Fibroblast of the aortic adventitia (primary cell): ENCODE data around the gene REXO4. TPM values are rescaled to one million over a fixed set of nuclear protein-coding genes. Genes with fewer than 3 reads are reported as not detected.

ENCODE experiments used
- DNase-seq: peaks from one replicate; pipeline ENCODE4 v3.0.0-alpha.2; 2010; ENCODE audit warnings: low read depth
- H3K4me3 ChIP-seq: 2 replicates; pipeline ENCODE4 v1.5.1; 2011; ENCODE audit warnings: low read depth, mild to moderate bottlenecking, control low read depth, low read length, moderate library complexity
- total RNA-seq: library from RNA; depleted of rRNA; stranded (reverse); fragments of >200 nt; gene quantifications from 2 replicates; pipeline ENCODE4 v1.2.3, GENCODE V29; 2012; ENCODE audit warnings: low replicate concordance
- TF ChIP-seq, protein P1 (sequence below): IDR thresholded peaks from 2 replicates; pipeline ENCODE4 v1.5.1; 2011; ENCODE audit warnings: mild to moderate bottlenecking, low read length, control low read depth, inconsistent platforms; ENCODE audit not compliant: insufficient read depth

Gene REXO4
- total RNA-seq, 1 donor, result 11.7 TPM

DNA sequence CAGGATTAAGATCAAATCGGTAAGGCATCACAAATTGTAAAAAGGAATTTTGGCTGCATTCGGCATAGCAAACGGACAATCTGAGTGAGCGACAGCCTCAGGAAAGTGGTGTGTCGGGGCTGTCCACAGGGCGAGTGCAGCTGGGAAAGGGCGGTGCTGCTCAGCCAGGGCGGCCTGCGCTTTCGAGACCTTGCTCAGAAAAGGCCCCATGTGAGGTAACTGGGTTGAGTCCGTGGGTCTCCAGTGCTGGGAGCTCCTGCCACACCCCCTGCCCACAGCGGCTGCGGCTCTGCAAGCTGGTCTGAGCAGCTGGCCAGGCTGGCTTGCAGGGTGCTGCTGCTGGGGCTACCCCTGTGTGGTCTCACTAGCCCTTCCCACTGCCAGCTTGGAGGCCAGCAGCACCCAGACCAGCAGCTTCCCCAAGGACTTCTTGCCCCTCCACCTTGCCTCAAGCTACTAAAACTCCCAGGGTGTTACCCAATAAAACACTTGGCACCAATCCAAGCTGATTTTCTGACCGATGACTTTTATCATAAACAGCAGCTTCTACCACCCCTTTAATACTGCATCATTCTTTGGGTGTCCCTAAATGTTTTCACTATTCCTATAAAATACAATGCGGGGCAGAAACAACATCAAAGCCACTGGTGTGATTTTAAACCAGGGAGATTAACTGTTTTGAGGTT is 55.3 kb downstream of the REXO4 start:
- no peak overlapping the region for H3K4me3 ChIP-seq
- peak; percentile 30 for DNase-seq
- TF ChIP-seq, protein P1, sequence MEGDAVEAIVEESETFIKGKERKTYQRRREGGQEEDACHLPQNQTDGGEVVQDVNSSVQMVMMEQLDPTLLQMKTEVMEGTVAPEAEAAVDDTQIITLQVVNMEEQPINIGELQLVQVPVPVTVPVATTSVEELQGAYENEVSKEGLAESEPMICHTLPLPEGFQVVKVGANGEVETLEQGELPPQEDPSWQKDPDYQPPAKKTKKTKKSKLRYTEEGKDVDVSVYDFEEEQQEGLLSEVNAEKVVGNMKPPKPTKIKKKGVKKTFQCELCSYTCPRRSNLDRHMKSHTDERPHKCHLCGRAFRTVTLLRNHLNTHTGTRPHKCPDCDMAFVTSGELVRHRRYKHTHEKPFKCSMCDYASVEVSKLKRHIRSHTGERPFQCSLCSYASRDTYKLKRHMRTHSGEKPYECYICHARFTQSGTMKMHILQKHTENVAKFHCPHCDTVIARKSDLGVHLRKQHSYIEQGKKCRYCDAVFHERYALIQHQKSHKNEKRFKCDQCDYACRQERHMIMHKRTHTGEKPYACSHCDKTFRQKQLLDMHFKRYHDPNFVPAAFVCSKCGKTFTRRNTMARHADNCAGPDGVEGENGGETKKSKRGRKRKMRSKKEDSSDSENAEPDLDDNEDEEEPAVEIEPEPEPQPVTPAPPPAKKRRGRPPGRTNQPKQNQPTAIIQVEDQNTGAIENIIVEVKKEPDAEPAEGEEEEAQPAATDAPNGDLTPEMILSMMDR, result no peak

DNA sequence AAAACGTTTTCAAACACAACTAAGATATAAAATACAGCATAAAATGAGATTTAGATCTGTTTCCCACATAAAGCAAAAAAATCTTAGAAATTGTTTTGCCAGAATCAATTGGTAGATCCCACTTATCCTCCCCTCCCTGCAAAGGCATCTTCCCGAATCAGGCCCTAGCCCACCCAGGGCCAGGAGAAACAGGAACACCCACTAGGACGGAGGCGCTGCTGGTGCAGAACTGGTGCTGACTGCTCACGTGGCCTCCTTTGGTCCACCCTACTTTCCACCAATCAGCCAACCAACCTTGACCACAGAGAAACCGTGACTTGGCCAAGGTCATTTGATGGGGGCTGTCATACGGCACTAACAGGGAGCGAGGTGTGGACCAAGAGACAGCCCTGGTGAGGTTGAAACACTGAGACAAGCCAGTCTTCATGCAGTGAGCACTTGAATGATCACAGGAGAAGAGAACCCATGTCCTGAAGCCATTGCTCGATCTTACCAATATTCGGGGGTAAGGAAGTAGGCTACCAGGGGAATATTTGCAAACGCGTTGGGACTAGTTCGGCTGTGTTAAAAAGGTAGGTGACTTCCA is 56.2 kb downstream of the REXO4 start:
- TF ChIP-seq, protein P1, result no peak
- DNase-seq, result no peak
- H3K4me3 ChIP-seq, result no peak overlapping the region

DNA sequence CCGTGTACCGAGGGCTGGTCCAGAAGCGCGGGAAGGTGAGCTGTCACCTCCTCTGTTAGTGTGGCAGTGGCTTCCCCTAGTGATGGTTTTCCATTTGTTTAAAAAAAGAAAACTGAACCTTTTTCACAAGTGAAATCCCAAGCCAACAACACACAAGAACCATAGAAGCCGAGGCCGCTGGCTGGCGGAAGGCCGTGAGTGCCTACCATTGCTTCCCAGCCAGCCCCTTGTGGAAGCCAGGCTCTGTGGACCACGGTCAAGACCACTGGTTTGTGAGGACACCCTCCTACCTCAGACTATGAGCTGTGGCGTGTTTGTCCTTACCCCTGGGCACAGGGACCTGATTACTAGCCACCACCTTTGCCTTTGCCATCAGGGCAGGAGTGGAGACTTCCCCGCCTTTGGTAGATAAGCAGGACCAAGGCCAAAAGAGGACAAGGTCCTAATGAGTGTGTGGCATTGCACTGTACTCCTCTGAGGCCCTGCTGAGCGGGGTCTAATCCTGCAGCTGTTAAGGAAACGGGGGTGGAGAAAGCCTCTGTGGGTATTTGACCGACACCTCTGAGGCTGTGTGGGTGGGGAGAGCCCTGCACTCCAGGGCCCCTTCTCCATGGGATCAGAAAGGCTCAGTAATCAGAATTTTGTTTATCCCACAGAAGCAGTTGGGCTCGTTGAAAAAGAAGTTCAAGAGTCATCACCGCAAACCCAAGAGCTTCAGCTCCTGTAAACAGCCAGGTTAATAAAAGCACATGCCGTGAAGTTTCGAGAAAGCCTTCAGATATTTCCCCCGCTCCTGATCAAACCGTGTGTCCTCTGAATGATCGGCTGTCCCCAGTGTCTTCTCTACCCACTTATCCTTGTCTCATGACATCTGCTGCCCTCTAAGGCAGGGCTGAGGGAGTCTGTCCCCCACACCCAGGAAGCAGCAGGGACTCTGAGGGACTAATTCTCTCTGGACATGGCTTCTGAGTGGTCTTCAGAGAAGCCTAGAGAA is 57.1 kb downstream of the REXO4 start:
- TF ChIP-seq, protein P1, result no peak
- no peak overlapping the region for H3K4me3 ChIP-seq
- no peak for DNase-seq

DNA sequence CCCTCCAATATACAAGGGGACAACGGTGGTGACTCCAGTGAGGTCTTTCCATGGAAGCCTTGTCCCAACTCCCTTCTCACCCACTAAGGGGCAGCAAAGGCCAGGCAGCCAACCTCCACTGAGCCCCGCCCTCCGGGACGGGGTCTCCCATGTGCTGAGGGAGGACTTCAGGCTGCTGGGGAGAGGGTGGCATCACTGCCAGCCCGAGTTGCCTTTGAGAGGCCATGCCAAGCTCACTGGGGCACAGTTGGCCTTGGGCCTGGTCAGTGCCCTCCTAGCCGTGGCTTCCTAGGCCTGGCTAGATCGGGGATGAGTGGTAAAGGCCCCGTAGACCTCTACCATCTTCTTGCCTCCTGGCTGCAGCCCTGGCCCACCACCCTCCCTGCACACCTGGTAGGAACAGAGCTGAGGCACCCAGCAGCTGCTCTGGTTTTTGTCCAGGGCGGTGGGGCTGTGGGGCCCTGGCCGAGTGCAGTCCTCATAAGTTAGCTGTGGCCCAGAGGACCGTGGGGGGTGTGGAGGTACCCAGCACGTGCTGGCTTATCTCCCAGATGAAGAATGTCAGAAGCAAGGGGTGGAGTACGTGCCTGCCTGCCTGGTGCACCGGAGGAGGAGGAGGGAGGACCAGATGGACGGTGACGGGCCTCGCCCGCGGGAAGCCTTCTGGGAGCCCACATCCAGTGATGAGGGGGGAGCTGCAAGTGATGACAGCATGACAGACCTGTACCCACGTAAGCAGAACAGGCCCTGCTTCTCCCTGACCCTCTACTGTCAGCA is 58.2 kb downstream of the REXO4 start:
- TF ChIP-seq, protein P1, result peak; percentile 30
- H3K4me3 ChIP-seq, result no peak overlapping the region
- no peak for DNase-seq

DNA sequence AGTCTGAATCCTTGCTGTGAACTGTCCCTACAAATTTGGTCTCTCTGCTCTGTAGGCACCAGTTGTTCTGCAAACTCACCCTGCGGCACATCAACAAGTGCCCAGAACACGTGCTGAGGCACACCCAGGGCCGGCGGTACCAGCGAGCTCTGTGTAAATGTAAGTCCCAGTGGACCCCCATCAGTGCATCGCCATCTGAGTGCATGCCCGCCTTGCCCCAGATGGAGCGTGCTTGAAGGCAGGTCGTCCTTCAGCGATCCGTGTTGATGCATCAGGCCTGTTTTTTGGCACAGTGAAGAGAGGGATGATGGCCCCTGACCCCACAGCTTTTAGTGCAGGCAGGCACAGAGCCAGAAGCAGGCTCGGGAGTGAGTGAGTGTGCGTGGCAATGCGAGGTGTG is 60.2 kb downstream of the REXO4 start:
- H3K4me3 ChIP-seq, result peak overlapping the region; percentile 90
- no peak for DNase-seq
- TF ChIP-seq, protein P1, result no peak

DNA sequence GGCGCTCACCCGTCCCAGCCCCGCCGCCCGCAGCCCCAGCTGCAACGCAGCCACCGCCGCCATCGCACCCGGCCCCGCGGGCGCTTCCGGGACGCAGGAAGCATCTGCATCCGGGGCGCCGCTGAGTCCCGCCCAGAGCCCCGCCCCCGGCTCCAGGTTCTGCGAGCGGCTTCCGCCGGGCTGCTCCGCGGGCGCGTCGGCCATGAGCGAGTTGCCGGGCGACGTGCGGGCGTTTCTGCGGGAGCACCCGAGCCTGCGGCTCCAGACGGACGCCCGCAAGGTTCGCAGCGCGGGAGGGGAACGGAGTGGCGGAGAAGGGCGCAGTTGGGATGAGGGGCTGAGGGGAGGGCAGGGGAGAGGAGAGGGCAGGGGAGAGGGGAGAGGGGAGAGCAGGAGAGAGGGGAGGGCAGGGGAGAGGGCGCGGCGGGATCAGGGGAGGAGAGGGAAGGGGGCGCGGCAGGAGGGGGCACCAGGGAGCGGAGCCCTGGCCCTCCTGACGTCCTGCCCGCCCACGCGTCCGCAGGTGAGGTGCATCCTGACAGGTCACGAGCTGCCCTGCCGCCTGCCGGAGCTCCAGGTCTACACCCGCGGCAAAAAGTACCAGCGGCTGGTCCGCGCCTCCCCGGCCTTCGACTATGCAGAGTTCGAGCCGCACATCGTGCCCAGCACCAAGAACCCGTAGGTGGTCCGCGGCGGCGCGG is 61.3 kb downstream of the REXO4 start, which contains the start of the genes SURF1 and SURF2:
Gene SURF1, minus strand, starts transcription at position 97 of the 701 bp plus-strand sequence. Its CDS starts 34 bp downstream, at position 63.
Gene SURF2, plus strand, starts transcription at position 160 of the 701 bp plus-strand sequence. Its CDS starts 43 bp downstream, at position 203.
- peak within 1 kb of the TSS; percentile 90 for H3K4me3 ChIP-seq
- DNase-seq, result peak; percentile 64
- TF ChIP-seq, protein P1, result no peak
